Measurements from ENCODE around the gene BNIP2. TPM values are rescaled to one million over a fixed set of nuclear protein-coding genes. Genes with fewer than 3 reads are reported as not detected.
"Not testable (repeated sequence)": the region's sequence is repeated elsewhere in the genome, so short reads cannot be mapped to it uniquely, and the experiment has no call there.

BNIP2 gene
- total RNA-seq, 2 donors from 2014 or later: 76.6 to 124 TPM

DNA sequence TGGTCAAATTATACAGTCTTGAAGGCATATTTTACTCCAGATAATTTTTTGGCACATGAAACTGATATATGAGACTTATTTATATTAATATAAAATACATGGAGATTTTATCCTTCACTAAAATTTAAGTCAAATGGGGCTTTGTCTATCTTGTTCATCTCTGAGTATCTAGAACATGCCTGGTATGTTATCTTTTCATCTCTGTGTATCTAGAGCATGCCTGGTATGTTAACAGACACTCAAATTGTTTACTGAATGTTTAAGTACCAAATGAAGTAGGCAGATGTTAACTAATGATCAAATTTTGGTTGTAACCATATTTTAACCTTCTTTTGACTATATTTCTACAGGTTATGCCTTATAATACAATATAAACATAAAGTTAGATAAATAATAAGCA lies 39.5 kb downstream of the BNIP2 start:
- H3K36me3 ChIP-seq: no peaks in the 10 kb centered on the region
- intact Hi-C loops (cut with DNase I): no loop called here
- H3K27me3 ChIP-seq (replicated peaks; ENCODE audit: insufficient read depth): no peaks in the 10 kb centered on the region
- H3K27ac ChIP-seq: no peak overlapping the region
- DNase-seq (ENCODE audit: low spot score): no peak
- no peaks in the 10 kb centered on the region for H3K9me3 ChIP-seq
- no peak overlapping the region for H3K4me3 ChIP-seq
- no peak for TF ChIP-seq POLR2A (IDR thresholded peaks at IDR 0.05)
- no peak for TF ChIP-seq CTCF (IDR thresholded peaks at IDR 0.05)
- TF ChIP-seq POLR2AphosphoS5 (IDR thresholded peaks at IDR 0.05): no peak
- H3K4me1 ChIP-seq (replicated peaks): no peaks in the 10 kb centered on the region

GRCh38 chr15:59647085-59647484 lies 42.0 kb downstream of the BNIP2 start:
- Histone ChIP-seq H3K27me3 (replicated peaks; ENCODE audit: insufficient read depth) (no peaks in the 10 kb centered on the region), H3K4me3 (no peak overlapping the region), H3K4me1 (replicated peaks) (no peaks in the 10 kb centered on the region), H3K9me3 (no peaks in the 10 kb centered on the region), H3K36me3 (no peaks in the 10 kb centered on the region), H3K27ac (no peak overlapping the region)
- no peak for TF ChIP-seq CTCF (IDR thresholded peaks at IDR 0.05)
- TF ChIP-seq POLR2AphosphoS5 (IDR thresholded peaks at IDR 0.05): no peak
- TF ChIP-seq POLR2A (IDR thresholded peaks at IDR 0.05): no peak
- DNase-seq (ENCODE audit: low spot score): no peak
- intact Hi-C loops (cut with DNase I): no loop called here
- 90% methylated on average over 1 of the region's 1 CpG for WGBS

GRCh38 chr15:59646277-59646676 lies 42.8 kb downstream of the BNIP2 start:
- intact Hi-C loops (cut with DNase I): no loop called here
- no peak for DNase-seq (ENCODE audit: low spot score)
- no peak overlapping the region for H3K27ac ChIP-seq
- WGBS: 89% methylated on average over 1 of the region's 1 CpG
- TF ChIP-seq POLR2AphosphoS5 (IDR thresholded peaks at IDR 0.05): no peak
- no peak for TF ChIP-seq CTCF (IDR thresholded peaks at IDR 0.05)
- TF ChIP-seq POLR2A (IDR thresholded peaks at IDR 0.05): no peak
- H3K9me3 ChIP-seq: no peaks in the 10 kb centered on the region
- H3K4me3 ChIP-seq: no peak overlapping the region
- no peaks in the 10 kb centered on the region for H3K36me3 ChIP-seq
- H3K4me1 ChIP-seq (replicated peaks): no peaks in the 10 kb centered on the region
- H3K27me3 ChIP-seq (replicated peaks; ENCODE audit: insufficient read depth): no peaks in the 10 kb centered on the region

DNA sequence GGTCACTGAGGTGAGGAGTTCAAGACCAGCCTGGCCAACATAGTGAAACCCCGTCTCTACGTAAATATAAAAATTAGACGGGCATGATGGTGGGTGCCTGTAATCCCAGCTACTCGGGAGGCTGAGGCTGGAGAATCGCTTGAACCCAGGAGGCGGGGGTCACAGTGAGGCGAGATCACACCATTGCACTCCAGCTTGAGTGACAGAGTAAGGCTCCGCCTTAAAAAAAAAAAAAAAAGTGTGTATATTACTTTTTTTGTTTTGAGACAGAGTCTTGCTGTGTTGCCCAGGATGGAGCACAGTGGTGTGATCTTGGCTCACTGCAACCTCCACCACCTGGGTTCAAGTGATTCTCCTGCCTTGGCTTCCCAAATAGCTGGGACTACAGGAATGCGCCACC lies 43.3 kb downstream of the BNIP2 start:
- H3K27me3 ChIP-seq (replicated peaks; ENCODE audit: insufficient read depth); H3K4me1 ChIP-seq (replicated peaks); H3K36me3 ChIP-seq; DNase-seq (ENCODE audit: low spot score); intact Hi-C loops (cut with DNase I); H3K27ac ChIP-seq; H3K4me3 ChIP-seq; H3K9me3 ChIP-seq: not testable (repeated sequence)
- 98% methylated on average over 9 of the region's 9 CpGs for WGBS

GRCh38 chr15:59644756-59645155 lies 44.4 kb downstream of the BNIP2 start:
- H3K27ac ChIP-seq: no peak overlapping the region
- H3K9me3 ChIP-seq: no peaks in the 10 kb centered on the region
- H3K4me3 ChIP-seq: no peak overlapping the region
- H3K36me3 ChIP-seq: no peaks in the 10 kb centered on the region
- no peak for TF ChIP-seq CTCF (IDR thresholded peaks at IDR 0.05)
- TF ChIP-seq POLR2AphosphoS5 (IDR thresholded peaks at IDR 0.05): no peak
- no peak for TF ChIP-seq POLR2A (IDR thresholded peaks at IDR 0.05)
- no peaks in the 10 kb centered on the region for H3K27me3 ChIP-seq (replicated peaks; ENCODE audit: insufficient read depth)
- 87% methylated on average over 4 of the region's 4 CpGs for WGBS
- DNase-seq (ENCODE audit: low spot score): no peak
- intact Hi-C loops (cut with DNase I): no loop called here
- H3K4me1 ChIP-seq (replicated peaks): no peaks in the 10 kb centered on the region

Data from prostate gland (tissue), 2 donors.